NT2/D1 (cell line): ENCODE results near the gene DNAJC5G.

Source experiments
- SUZ12 ChIP-seq: IDR thresholded peaks from 2 replicates; pipeline ENCODE4 v1.6.1; 2011; ENCODE audit not compliant: insufficient read length, insufficient read depth; ENCODE audit errors: extremely low read depth
- YY1 ChIP-seq: IDR thresholded peaks from 2 replicates; pipeline ENCODE4 v1.6.1; 2011; ENCODE audit not compliant: insufficient read length, insufficient read depth
- ZNF274 ChIP-seq: IDR thresholded peaks from 2 replicates; pipeline ENCODE4 v1.6.1; 2011; ENCODE audit warnings: mild to moderate bottlenecking, low read depth, low read length

- TF ChIP-seq ZNF274 (no peak), YY1 (no peak), SUZ12 (no peak)
Observed at GRCh38 chr2:27284996-27285395, 9.8 kb downstream of the DNAJC5G start.
